HG03095 (cell line): Measurements from ENCODE around the gene RAB35.

Experiments
- ATAC-seq: cut with Tn5 transposase; IDR thresholded peaks from one replicate; pipeline ENCODE4 v1.9.1; 2021; ENCODE audit warnings: moderate library complexity; ENCODE audit not compliant: unreplicated experiment

Gene RAB35

DNA sequence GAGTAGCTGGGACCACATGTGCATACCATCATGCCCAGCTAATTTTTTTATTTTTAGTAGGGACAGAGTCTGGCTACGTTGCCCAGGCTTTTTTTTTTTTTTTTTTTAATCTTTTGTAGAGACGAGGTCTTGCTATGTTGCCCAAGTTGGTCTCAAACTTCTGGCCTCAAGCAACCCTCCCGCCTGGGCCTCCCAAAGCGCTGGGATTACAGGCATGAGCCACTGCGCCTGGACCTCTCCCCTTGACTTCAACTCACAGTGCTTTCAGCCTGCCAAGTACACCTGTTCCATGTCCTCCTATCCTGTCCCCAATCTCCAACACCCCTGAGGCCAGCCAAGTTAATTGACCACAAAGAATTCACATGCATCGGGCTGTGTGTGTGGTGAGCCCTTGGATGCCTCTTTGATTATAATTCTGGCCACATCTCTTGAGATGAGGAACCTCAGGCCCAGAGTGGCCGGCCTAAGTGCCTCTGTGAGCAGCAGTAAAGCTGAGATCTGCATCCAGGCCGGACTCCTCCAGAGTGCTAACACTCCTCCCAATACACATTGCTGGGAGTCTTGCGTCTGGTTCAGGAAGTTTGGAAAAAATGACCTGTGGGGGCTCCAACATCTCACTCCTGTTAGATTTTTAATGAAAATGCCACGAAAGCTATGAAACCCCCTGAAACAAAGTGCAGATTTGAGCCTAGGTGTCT is 6.8 kb downstream of the RAB35 start:
- ATAC-seq = no peak

DNA sequence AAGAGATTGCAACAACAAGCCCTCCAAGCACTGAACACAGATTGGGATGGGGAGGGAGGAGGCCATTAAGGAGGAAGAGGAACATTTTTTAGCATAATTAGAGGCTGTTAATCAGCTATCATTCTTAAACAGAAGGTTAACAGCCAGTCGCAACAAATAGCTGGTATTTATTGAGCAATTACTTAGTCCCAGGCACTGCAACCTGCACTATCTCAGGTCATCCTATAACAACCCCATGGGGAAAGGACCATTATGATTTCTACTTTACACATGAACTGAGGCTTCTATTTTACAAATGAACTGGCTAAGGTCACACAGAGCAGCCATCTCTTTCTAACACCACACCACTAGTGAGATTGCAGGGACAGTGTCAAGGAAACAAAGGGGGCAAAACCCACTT is 10.4 kb downstream of the RAB35 start:
- ATAC-seq = no peak

DNA sequence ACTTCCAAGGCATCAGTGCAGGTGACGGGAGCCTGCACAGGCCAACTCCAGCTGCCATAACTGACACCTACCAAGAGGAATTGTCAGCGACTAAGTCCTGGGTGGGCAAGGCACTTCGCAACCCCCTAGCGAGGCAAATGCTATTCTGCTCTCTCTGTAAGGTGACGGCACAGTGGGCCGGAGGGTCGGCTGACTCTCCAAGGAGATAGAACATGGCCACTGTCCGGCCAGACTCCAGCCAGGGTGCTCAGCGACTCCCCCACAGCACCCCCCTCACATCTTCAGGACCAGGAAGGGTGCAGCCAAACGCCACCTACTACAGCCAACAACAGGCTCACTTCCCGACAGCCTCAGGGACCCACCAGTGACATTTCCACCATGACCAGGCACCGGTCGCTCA is 13.2 kb downstream of the RAB35 start:
- no peak for ATAC-seq

DNA sequence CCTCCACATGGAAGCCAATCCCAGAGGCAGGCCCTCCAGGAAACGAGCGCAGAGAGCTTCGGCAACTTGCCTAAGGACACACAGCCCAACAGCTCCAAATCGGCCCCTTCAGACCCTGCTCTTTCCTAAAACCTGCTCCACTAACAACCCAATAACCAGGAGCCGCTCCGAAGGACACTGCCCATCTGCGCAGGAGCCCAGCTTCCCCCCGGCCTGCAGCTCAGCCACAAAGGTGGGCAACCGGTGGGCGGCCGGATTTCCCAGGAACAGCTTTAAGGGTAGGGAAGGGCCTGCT is 13.6 kb downstream of the RAB35 start:
- ATAC-seq = no peak

DNA sequence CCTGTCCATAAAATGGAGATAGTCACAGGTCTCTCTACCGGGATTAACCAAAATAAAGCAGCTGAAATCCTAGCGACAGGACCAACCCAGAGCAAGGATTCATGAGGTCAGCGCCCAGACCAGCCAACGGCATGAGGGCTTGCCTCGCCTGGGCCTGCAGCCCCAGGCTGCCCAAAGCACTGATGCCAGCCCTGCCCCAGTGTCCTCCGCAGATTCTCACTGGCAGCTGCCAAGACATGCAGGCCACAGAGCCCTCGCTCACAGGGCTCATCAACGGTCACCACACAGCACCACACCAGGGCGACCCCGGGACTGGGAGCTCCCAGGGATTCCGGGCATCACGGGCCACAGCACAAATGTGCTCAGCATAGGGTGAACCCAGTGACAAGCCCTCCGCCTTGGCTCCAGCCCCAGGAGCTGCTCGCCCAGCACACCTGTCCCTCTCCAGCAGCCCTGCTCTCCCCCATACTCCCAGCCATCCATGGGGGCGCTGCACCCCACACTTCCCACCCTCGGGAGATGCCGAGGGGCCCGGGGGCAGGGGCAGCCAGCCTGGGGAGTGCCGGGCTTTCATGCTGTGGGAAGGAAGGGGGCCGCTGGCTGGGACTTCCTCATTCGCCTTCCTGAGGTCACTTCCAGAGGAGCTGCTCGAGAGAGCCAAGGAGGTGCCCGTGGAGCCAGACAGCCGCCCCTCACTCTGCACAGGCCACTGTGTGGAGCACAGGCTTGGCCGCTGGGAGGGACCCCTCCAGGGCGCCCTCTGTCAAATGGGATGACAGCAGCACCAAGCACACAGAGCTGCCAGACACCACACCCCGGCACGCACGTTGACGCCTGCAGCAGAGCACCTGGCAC is 14.1 kb downstream of the RAB35 start:
- no peak for ATAC-seq

DNA sequence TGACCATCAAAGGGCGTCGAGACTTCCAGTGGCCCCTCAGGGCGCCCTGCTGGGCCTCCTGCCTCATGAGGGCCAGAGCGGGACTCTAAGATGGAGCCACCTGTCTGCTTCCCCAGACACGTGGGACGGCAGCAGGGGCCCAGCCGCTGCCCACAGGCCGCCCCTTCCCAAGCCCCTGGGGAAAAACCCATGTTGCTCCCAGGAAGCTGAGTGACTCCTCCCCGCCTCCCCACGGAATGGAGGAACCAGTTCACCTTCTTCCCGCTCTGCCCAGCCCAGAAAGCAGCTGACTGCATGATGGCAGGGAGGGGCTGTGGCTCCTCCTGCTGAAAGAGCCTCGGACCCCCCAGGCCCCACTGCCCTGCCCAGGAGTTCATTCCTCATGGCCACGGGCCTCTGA is 14.9 kb downstream of the RAB35 start:
- no peak for ATAC-seq

DNA sequence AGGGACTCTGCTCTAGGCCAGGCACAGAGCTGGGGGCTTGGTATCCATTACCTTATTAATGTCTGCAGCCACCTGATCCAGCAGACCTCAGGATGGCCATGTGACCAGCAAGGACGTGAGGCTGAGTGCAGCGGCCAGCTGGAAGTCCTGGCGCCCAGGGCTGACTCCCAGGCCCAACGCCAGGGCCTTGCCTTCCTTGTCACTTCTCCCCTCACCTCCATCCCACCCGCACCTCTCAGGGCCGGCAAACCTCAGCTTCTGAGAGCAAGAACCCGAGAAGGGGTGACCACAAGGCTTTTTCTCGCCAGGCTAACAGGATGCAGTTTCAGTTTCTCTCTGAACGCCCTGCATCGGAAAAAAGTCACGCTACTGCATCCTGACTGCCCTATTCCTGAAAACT is 15.4 kb downstream of the RAB35 start:
- ATAC-seq = no peak

DNA sequence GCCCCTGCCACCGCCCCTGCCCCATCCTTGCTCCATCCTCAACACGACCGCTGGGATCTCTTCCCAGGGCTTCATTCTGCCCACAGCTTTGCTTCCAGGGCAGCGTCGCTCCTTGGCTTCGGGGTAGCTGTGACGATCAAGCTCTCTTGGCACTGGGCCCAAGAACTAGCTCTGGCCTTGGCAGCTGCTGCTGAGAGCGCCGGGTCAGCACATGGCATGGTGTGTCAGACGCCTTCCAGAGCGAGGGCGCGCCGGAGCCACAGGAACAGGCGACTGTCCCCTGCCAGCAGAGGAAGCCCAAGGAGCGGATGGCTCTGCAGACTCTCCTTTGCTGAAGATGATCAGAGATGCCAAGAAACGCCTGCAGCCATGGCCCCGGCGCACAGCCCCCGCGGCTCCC is 15.9 kb downstream of the RAB35 start:
- no peak for ATAC-seq

DNA sequence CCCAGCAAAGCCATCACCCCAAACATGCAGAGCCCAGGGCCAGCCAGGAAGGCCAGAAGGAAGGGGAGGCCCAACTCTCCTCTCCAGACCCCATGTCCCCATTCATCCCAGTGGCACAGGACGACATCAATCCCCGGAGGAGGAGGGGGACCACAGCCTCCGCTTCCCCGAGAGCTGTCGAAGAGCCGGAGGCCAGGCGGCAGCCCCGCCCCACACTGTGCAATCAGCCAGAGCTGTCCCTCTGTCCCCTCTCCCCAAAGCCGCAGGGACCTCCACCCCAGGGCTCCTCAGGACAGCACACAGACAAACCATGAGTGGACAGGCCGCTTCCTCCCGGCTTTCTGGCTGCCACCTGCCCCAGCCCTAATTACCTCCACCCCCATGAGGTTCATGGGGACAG is 16.8 kb downstream of the RAB35 start:
- ATAC-seq = no peak

DNA sequence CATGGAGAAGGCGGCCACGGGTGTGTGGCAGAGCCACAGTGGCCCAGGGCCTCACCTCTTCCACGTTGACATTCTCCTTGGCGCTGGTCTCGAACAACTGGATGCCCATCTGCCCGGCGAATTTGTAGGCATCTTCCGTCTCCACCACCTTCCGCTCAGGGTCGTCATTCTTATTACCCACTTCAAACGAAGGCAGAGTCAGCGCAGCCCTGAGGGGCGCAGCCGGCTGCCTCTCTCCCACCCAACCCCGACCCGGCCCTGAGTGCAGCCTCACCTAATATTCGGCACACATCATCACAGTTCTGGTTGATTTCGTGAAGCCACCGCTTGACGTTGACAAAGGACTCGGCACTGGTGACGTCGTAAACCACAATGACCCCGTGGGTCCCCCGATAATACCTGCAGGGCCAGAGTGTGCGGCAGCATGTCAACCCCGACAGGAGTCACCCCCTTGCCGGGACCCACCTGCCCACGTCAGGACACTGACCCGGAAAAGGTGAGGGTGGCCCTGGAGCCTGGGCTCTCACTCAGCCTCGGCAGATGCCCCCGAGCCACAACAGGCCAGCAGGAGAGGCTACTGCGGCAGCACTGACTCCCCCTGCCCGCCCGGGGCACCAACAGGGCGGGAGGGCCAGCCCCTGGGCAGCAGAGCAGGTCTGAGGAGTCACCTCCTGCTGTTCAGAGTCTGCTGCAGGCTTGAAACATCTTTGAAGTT is 17.6 kb downstream of the RAB35 start:
- ATAC-seq = no peak

DNA sequence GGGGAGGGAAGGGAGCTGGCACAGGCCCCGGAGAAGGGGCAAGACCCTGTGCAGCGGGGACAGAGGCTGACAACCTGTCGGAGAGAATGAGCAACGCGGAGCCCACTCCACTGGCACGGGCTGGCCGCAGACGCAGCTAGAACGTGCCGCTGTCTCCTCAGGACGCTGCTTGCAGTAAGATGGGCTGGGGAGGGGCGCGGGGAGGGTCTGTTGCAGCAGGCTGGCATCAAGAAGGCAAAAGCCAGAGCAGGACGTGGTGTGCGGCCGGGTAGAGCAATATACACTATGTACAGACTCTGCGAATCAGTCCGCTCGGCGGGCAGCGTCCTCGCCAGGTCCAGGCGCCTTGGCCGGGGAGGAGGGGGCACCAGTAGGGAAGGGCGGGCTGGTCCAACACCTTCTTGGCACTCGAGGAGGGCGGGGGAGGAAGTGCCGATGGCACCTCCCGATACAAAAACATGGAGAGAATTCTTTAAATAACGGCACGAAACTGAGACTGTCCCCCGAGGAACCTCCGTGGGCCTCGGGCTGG is 19.8 kb downstream of the RAB35 start:
- ATAC-seq = no peak

DNA sequence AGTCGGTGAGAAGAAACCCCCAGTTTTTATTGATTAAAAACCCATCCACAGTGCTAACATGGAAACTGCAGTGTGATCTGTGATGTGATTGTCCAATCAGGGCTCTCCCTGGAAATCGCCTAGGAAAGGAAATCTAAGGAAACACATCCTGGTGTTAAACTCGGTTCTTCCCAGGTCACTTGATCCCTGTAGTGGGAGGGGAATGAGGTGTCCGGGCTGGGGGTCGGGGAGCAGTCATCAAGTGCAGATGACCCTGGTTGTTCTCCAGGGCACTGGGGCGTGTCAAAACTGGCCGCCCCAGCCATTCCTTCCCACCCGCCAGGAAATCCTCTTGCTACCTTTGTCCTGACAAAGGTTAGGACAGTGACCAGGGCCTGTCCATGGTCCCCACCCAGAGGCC is 20.8 kb downstream of the RAB35 start:
- ATAC-seq = no peak

DNA sequence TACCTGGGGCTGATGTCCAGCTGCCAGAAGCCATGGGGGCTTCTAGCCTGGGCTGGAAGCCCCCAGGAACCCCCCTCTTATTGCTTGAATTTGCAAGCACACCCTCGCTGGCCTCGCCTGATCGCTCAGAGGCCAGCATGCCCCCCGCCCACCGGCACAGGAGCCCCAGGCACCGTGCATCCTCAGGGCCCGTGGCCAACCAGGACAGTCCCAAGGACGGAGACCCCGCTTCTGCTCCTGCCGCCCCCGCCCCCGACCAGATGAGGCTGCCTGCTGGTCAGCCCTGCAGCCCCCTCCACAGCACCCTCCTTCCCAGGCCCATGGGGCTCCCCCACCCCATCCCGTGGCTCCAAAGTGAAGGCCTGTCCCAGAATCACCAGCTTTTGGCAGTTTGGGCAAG is 21.2 kb downstream of the RAB35 start:
- ATAC-seq = no peak

DNA sequence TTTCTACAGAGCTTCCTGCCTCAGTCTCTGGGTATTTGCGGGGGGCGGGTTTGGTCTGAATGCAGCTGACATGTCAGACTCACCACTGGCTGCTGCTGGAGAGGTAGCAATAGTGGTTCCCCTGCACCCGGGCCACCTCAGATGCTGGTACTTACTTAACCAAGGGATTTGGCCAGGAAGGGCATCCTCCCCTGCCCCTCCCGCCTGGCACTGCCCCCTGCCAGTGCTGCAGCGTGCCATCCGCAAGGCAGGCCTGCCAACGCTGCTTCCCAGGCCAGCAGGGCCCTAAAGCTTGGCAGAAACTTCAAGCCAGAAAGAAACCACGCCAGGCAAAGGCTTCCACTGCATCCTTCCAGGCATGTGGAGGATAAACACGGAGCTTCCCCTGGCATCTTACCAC is 22.1 kb downstream of the RAB35 start:
- no peak for ATAC-seq

DNA sequence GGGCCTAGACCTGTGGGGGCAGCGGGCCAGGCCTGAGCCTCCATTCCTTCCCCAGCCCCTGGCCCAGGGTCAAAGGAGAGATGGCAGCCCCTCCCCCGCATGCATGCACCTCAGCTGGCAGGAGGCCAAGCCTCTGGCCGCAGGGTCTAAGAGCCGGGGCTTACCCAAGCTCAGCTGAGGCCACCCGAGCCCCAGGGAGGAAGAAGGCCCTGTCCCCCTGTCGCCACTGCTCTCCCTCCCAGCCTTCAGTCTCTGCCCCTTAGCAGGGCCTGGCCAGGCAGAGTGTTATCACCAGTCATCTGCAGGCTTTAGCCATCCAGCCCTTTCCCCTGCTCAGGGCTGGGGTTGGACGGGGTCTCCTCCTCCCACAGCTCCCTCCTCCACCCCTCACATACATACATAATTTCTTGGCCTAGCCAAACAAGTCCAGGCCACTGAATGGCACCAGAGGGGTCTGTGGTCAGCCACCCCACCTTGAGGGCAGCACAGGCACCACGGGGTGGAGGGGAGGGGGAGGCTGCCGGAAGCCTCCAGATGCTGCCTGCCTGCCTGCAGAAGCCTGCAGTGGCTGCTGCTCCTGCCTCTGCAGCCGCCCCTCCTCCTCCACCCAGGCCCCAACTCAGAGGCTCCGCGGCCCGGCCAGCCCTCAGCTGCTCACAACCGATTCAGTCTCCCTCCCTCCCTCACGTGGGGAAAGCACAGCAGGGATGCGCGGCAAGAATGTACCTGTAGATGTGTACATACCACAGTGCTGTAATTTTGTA is 22.8 kb downstream of the RAB35 start:
- no peak for ATAC-seq

DNA sequence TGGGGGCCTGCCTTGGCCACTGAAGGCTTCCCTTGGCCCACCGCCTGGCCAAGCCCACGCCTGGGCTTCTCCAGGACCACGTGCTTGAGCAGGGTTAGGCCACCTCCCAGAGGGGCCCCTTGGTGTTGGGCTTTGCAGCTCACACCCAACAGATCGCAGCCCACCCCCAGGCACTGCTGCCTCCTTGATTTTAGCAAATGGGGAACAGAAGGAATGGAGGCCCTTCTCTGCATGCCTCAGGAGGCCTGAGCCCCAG is 23.3 kb downstream of the RAB35 start:
- ATAC-seq = no peak

DNA sequence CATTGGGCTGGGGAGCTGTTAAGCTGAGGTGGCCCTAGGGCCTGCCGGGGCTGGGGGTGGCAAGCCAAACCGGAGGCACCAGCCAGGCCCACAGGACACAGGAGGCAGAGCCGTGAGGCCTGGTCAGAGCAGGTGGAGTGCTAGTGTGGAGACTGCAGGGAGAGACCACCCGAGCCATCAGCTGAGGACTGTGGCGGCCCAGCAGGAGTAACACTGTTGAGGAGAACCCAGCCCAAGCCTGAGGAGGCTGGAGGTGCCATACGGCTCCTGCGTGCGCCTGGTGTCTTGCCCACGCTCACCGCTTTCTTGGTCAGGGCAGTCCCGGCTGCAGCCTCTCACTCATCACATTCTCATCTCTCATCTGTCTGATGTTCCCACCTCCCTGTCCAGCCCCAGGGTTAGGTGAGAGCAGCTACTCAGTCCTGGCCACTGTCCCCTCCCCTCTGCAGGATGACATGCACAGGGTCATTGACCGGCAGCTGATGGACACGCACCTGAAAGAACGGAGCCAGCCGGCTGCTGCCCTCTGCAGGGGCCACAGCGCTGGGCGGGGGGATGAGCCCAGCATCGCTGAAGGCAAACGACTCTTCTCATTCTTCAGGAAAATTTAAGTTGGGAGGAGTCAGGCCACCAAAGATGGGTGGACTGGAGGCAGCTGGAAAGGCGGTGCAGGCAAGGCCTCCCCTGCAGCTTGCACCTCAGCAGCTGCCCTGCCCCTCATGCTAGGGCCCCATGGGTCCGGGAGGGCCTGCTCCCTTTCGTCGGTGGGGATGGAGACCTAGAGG is 23.8 kb downstream of the RAB35 start:
- ATAC-seq = no peak

DNA sequence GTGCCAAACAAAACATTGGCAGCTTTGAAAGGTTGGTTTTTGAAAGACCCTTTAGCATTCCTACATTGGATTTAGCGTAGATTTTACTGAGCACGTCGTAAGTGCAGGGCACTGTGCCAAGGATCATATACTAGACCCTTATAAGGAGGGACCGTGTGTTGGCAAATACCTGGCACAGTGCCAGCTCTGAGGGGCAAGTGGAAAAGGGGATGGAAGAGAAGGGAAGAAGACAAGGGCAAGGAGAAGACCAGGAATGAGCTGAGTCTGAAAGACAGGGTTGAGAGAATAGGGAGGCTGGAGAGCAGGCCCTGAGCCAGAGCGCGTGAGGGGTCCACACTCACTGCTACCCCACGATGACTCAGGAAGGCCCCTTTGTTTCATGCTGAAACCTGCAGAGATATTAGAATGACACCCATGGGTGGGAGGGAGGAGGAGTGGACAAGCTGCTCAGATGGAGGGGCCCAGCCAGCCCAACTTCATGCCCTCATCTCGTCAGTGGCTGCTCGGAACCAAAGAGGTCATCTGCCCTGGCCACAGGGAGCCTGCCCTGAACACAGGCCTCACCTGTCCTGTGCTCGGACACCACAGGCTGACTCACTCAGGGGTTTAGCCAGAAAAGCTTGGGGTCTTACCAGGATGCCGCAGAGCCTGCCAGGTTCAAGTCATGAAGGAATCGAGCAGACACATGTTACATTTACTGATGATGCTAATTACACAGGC is 25.0 kb downstream of the RAB35 start:
- ATAC-seq = no peak

DNA sequence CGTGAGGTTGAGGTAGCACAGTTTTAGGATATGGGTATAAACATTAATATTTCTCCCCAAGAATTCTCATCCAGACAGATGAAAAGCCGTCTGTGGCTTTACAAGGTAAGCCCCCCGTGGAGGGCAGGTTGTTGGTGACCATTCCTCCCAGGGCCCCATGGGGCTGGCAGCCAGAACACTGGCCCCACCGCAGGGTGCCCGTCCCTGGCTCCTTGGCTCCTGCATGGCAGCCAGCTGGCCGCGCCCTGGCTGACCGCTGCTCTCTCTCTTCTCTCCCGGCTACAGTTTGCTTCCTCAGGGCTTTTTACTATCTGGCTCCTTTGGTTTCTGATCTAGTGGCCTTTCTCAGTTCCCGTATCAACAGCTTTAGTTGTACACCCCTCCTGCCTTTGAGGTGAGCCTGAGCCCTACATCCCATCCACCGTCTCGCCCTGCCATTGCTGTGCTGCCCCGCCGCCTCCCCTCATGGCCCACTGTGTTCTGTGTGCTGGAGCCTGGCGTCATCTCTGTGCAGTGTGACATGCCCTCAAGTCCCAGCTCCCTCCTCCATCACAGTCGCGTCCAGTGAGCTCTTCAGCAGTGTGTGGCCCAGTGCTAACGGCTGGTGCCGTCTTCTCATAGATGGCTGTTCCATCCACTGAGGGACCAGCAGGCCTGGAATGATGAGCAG is 25.8 kb downstream of the RAB35 start:
- no peak for ATAC-seq
